ENCODE results near the gene SNX22.
"Not testable (repeated sequence)": the region's sequence is repeated elsewhere in the genome, so short reads cannot be mapped to it uniquely, and the experiment has no call there.

Gene SNX22
- long read RNA-seq, result 0 reads

DNA sequence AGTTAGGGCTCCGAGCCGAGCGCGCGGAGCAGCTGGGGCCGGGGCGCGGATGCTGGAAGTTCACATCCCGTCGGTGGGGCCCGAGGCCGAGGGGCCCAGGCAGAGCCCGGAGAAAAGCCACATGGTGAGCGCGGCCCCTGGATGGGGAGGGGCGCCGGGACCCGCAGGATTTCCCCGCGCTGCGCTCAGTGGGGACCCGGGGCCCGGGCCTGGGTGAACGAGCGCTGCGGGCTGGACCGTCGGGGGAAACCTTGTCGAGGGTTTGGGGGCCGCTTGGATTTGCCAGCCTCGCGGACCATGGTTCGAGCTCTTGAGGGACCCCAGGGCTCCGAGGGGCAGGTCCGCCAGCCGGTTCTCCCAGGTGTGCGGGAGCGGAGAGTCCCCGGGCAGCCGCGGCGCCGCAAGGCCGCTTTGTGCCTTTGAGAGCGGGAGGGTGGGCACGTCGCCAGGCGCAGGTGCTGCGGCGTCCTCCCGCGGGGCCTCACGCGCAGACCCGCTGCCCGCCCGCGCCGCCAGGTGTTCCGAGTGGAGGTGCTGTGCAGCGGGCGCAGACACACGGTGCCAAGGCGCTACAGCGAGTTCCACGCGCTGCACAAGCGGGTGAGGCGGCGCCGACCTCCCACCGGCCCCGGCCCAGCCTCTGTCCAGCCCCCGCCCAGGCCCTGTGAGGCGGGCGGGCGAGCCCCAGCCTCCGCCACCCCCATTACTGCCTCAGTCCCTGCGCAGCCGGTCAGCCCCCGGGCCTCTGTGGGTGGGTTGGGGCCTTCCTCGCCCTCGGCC lies at the start of gene SNX22:
TSS of gene SNX22 (plus strand) at position 5 of the 780 bp plus-strand sequence. CDS start at position 50, 45 bp downstream.
- Histone ChIP-seq H3K27ac (replicated peaks) (no peak within 1 kb of the TSS), H3K27me3 (ENCODE audit: insufficient read depth, poor library complexity, severe bottlenecking) (peaks cover 19% of the 10 kb centered on the region), H3K4me3 (replicated peaks; ENCODE audit: insufficient read depth, low read length) (peak within 1 kb of the TSS; percentile 43)
- TF ChIP-seq GABPA (IDR thresholded peaks at IDR 0.05; ENCODE audit: low read depth), result no peak
- DNase-seq (ENCODE audit: low read depth in 1 of 2, low spot score in 1 of 2), result no peak

DNA sequence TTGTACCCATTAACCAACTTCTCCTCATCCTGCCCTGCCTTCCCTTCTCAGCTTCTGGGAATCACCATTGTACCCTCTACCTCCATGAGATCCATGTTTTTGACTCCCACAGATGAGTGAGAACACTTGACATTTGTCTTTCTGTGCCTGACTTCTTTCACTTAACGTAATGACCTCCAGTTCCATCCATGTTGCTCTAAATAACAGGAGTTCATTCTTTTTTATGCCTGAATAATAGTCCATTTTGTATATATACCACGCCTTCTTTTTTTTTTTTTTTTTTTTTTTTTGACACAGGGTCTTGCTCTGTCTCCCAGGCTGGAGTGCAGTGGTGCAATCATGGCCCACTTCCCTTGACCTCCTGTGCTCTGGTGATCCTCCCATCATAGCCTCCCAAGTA lies 49.0 kb upstream of the SNX22 start:
- H3K4me3 ChIP-seq (replicated peaks; ENCODE audit: insufficient read depth, low read length), result no peak overlapping the region
- no peaks in the 10 kb centered on the region for H3K27me3 ChIP-seq (ENCODE audit: insufficient read depth, poor library complexity, severe bottlenecking)
- TF ChIP-seq SPI1 (IDR thresholded peaks at IDR 0.05; ENCODE audit: borderline replicate concordance, low read depth) (no peak), GABPA (IDR thresholded peaks at IDR 0.05; ENCODE audit: low read depth) (no peak), POLR2AphosphoS5 (IDR thresholded peaks at IDR 0.05; ENCODE audit: low read depth) (no peak)
- TF ChIP-seq, protein P1, sequence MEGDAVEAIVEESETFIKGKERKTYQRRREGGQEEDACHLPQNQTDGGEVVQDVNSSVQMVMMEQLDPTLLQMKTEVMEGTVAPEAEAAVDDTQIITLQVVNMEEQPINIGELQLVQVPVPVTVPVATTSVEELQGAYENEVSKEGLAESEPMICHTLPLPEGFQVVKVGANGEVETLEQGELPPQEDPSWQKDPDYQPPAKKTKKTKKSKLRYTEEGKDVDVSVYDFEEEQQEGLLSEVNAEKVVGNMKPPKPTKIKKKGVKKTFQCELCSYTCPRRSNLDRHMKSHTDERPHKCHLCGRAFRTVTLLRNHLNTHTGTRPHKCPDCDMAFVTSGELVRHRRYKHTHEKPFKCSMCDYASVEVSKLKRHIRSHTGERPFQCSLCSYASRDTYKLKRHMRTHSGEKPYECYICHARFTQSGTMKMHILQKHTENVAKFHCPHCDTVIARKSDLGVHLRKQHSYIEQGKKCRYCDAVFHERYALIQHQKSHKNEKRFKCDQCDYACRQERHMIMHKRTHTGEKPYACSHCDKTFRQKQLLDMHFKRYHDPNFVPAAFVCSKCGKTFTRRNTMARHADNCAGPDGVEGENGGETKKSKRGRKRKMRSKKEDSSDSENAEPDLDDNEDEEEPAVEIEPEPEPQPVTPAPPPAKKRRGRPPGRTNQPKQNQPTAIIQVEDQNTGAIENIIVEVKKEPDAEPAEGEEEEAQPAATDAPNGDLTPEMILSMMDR (IDR thresholded peaks at IDR 0.05; ENCODE audit: insufficient read depth, low read length), result no peak
- TF ChIP-seq, protein P2, sequence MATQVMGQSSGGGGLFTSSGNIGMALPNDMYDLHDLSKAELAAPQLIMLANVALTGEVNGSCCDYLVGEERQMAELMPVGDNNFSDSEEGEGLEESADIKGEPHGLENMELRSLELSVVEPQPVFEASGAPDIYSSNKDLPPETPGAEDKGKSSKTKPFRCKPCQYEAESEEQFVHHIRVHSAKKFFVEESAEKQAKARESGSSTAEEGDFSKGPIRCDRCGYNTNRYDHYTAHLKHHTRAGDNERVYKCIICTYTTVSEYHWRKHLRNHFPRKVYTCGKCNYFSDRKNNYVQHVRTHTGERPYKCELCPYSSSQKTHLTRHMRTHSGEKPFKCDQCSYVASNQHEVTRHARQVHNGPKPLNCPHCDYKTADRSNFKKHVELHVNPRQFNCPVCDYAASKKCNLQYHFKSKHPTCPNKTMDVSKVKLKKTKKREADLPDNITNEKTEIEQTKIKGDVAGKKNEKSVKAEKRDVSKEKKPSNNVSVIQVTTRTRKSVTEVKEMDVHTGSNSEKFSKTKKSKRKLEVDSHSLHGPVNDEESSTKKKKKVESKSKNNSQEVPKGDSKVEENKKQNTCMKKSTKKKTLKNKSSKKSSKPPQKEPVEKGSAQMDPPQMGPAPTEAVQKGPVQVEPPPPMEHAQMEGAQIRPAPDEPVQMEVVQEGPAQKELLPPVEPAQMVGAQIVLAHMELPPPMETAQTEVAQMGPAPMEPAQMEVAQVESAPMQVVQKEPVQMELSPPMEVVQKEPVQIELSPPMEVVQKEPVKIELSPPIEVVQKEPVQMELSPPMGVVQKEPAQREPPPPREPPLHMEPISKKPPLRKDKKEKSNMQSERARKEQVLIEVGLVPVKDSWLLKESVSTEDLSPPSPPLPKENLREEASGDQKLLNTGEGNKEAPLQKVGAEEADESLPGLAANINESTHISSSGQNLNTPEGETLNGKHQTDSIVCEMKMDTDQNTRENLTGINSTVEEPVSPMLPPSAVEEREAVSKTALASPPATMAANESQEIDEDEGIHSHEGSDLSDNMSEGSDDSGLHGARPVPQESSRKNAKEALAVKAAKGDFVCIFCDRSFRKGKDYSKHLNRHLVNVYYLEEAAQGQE (IDR thresholded peaks at IDR 0.05; ENCODE audit: insufficient replicate concordance, low read depth), result no peak
- H3K27ac ChIP-seq (replicated peaks), result no peak overlapping the region
- no peak for DNase-seq (ENCODE audit: low read depth in 1 of 2, low spot score in 1 of 2)

DNA sequence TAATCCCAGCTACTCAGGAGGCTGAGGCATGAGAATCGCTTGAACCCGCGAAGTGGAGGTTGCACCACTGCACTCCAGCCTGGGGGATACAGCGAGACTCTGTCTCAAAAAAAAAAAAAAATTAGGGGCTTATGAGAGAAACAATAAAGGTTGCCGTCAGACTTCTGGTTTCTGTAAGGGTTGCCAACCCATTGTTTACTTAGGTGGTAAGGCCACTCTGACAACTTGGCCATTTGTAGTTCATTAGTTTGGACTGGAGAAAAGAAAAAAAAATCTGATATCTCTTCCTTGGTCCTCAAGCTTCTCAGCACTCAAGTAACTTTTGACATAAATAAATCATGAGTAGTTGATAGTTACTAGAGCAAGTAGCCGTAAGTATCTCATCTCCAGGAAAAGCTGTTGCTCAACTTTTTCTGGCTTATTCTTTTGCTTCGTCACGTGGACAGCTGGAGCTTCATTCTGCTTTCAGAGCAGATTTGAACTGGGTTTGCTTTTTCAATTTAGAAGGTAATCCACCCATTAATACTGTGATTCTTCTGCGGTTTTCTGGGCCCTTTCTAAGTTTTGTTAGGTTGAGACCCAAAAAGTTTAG lies 46.3 kb upstream of the SNX22 start:
- no peak overlapping the region for H3K4me3 ChIP-seq (replicated peaks; ENCODE audit: insufficient read depth, low read length)
- no peaks in the 10 kb centered on the region for H3K27me3 ChIP-seq (ENCODE audit: insufficient read depth, poor library complexity, severe bottlenecking)
- peak in 1 of 2 experiments; percentile 59 for DNase-seq (ENCODE audit: low read depth in 1 of 2, low spot score in 1 of 2)
- TF ChIP-seq, protein P1 (IDR thresholded peaks at IDR 0.05; ENCODE audit: insufficient read depth, low read length), result no peak
- TF ChIP-seq SPI1 (IDR thresholded peaks at IDR 0.05; ENCODE audit: borderline replicate concordance, low read depth) (no peak), GABPA (IDR thresholded peaks at IDR 0.05; ENCODE audit: low read depth) (no peak), POLR2AphosphoS5 (IDR thresholded peaks at IDR 0.05; ENCODE audit: low read depth) (no peak)
- TF ChIP-seq, protein P2 (IDR thresholded peaks at IDR 0.05; ENCODE audit: insufficient replicate concordance, low read depth), result no peak
- H3K27ac ChIP-seq (replicated peaks), result peak overlapping the region; percentile 62

DNA sequence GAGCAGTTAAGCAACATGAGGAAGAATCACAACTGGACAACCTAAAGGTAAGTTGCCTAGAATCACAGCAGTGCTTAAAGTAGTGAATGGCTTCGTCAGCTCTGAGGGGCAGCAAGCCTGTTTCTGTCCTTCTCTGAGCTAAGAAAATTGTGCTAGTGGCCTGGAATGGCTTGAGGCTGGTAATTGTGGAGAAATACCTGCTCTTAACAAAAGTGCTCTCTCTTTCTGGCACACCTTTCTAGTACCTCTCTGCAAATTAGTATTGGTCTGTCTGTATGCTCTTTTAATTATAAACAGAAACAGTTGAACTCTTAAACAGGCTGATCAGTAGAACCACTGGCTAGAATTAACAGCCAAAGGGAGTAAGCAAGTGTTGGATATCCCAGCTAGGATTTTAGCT lies 44.2 kb upstream of the SNX22 start:
- Histone ChIP-seq H3K27ac (replicated peaks) (no peak overlapping the region), H3K4me3 (replicated peaks; ENCODE audit: insufficient read depth, low read length) (no peak overlapping the region), H3K27me3 (ENCODE audit: insufficient read depth, poor library complexity, severe bottlenecking) (no peaks in the 10 kb centered on the region)
- no peak for DNase-seq (ENCODE audit: low read depth in 1 of 2, low spot score in 1 of 2)
- TF ChIP-seq GABPA (IDR thresholded peaks at IDR 0.05; ENCODE audit: low read depth), result no peak
- no peak for TF ChIP-seq POLR2AphosphoS5 (IDR thresholded peaks at IDR 0.05; ENCODE audit: low read depth)
- TF ChIP-seq, protein P2 (IDR thresholded peaks at IDR 0.05; ENCODE audit: insufficient replicate concordance, low read depth), result no peak
- TF ChIP-seq, protein P1 (IDR thresholded peaks at IDR 0.05; ENCODE audit: insufficient read depth, low read length), result no peak
- TF ChIP-seq SPI1 (IDR thresholded peaks at IDR 0.05; ENCODE audit: borderline replicate concordance, low read depth), result no peak

DNA sequence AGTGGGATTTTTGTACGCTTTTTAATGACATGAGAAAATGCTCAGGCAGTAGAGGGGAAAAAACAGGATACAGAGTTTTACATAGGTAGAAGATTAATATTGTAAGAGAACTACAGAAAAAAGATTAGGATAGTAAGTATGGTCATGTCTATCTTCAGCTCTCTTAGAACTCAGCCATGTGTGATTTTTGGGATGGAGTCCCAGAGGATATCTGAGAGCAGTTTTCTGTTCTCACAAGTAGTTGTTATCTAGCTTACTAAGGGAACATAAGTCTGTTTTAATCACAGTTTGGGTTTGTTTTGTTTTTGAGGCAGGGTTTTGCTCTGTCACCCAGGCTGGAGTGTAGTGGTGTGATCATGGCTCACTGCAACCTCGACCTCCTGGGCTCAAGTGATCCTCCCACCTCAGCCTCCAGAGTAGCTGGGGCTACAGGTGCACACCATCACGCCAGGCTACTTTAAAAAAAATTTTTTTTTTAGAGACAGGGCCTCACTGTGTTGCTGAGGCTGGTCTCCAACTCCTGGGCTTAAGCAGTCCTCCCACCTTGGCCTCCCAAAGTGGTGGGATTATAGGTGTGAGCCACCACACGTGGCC lies 41.3 kb upstream of the SNX22 start:
- H3K4me3 ChIP-seq (replicated peaks; ENCODE audit: insufficient read depth, low read length); H3K27ac ChIP-seq (replicated peaks); H3K27me3 ChIP-seq (ENCODE audit: insufficient read depth, poor library complexity, severe bottlenecking); DNase-seq (ENCODE audit: low read depth in 1 of 2, low spot score in 1 of 2): not testable (repeated sequence)
